Gastroesophageal sphincter (tissue), 4 donors: ENCODE results near the gene PPARA. TPM values are rescaled to one million over a fixed set of nuclear protein-coding genes. Genes with fewer than 3 reads are reported as not detected.

Experiments
- ATAC-seq: fragments of 150-250 bp; one replicate; pipeline ENCODE4 v1.9.1; 2016; ENCODE audit warnings: mild to moderate bottlenecking, moderate library complexity
- H3K27ac ChIP-seq, 4 donors: fragments of 200-600 bp; sonication (generic) in 3 of 4; 1 replicate in 3 of 4; 2 replicates in 1 of 4; pipeline ENCODE4 v1.5.1; 2016 to 2019
- H3K27me3 ChIP-seq: fragments of 200-600 bp; sonication (generic); one replicate; pipeline ENCODE4 v1.5.1; 2019
- H3K36me3 ChIP-seq, 2 donors: fragments of 200-600 bp; sonication (generic); one replicate each; pipeline ENCODE4 v1.5.1; 2019; ENCODE audit warnings: control low read depth in 1 of 2
- H3K4me1 ChIP-seq, 3 donors: fragments of 200-600 bp; sonication (generic); 1 replicate in 2 of 3; 2 replicates in 1 of 3; pipeline ENCODE4 v1.5.1; 2016 to 2019; ENCODE audit warnings: control low read depth in 2 of 3
- H3K4me3 ChIP-seq, 2 donors: fragments of 200-600 bp; sonication (generic); one replicate each; pipeline ENCODE4 v1.5.1; 2019; ENCODE audit warnings: mild to moderate bottlenecking in 1 of 2, moderate library complexity in 1 of 2
- H3K9me3 ChIP-seq, 3 donors: fragments of 200-600 bp; sonication (generic); one replicate each; pipeline ENCODE4 v1.5.1; 2017 to 2019; ENCODE audit warnings: control low read depth in 2 of 3
- EP300 ChIP-seq: sonication (generic); formaldehyde crosslinking; IDR thresholded peaks from one replicate; pipeline ENCODE4 v1.6.1; 2017; ENCODE audit warnings: antibody characterized with exemption, mild to moderate bottlenecking
- POLR2A ChIP-seq, 2 donors: fragments of 450-650 bp; IDR thresholded peaks; one replicate each; pipeline ENCODE4 v1.6.1; 2017; ENCODE audit warnings: antibody characterized with exemption in 2 of 2, mild to moderate bottlenecking in 2 of 2, moderate library complexity in 1 of 2
- POLR2AphosphoS5 ChIP-seq: sonication (generic); formaldehyde crosslinking; IDR thresholded peaks from one replicate; pipeline ENCODE4 v1.6.1; 2017; ENCODE audit warnings: antibody characterized with exemption
- WGBS, 2 donors: methylation state at CpG; one replicate each; pipeline ENCODE4 v1.1.5; 2018; ENCODE audit warnings: low coverage in 1 of 2; 5-methylcytosine and 5-hydroxymethylcytosine counted together
- total RNA-seq, 4 donors: library from RNA; depleted of rRNA; stranded (reverse); fragments of >200 nt; gene quantifications; one replicate each; pipeline ENCODE4 v1.1.0, GENCODE V29; 2016
- TF ChIP-seq, protein P1 (sequence below), 4 experiments: fragments of 200-600 bp in 2 of 4; fragments of 450-650 bp in 2 of 4; sonication (generic) in 1 of 4; IDR thresholded peaks; one replicate each; pipeline ENCODE4 v1.5.1; 2017 to 2019; ENCODE audit warnings: antibody characterized with exemption in 4 of 4, mild to moderate bottlenecking in 2 of 4, moderate library complexity in 2 of 4

Gene PPARA
- total RNA-seq, 4 donors from 2014 or later, result 19.5 to 28.5 (median 26.9) TPM

DNA sequence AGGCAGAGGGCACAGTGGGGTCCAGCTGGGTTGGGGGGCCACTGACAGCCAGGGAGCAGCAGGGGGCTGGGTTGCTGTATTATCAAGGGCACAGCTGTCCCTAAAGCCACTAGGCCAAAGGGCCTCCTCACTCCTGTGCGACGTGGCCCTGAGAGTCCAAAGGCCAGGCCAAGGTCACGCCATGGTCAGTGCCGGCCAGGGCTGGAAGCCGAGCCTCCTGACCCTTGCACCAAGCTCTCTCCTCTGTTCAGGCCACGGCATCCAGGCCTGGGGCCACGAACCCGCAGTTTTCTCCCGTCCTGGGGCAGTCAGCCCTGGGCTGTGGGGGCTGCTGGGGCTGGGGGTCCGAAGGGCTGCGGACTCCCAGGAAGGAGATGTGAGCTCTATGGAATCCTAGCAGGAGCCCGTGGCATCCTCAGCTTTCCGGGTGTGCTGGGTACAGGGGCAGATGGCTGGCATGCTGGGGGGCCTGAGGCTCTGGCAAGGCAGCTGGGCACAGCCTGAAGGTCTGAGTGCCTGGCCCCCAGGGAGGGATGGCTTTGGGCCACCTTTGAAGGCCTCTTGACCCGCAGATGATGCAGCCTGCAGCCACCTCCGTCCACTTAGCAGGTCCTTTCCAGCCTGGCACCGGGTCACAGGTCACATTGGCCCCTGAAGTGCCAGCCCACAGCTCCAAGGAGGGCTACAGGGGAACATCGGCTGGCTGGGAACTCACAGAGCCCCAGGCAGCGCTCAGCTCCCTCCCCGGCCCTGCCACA lies 17.3 kb upstream of the PPARA start:
- Histone ChIP-seq H3K4me1 (peaks cover 0 to 11% (median 4%) of the 10 kb centered on the region in 3 donors), H3K36me3 (no peaks in the 10 kb centered on the region), H3K9me3 (no peaks in the 10 kb centered on the region), H3K27ac (no peak overlapping the region), H3K4me3 (no peak overlapping the region), H3K27me3 (no peaks in the 10 kb centered on the region)
- WGBS, 2 donors, result 80 to 83% methylated on average over 1 of the region's 19 CpGs
- no peak for ATAC-seq
- TF ChIP-seq, protein P1, sequence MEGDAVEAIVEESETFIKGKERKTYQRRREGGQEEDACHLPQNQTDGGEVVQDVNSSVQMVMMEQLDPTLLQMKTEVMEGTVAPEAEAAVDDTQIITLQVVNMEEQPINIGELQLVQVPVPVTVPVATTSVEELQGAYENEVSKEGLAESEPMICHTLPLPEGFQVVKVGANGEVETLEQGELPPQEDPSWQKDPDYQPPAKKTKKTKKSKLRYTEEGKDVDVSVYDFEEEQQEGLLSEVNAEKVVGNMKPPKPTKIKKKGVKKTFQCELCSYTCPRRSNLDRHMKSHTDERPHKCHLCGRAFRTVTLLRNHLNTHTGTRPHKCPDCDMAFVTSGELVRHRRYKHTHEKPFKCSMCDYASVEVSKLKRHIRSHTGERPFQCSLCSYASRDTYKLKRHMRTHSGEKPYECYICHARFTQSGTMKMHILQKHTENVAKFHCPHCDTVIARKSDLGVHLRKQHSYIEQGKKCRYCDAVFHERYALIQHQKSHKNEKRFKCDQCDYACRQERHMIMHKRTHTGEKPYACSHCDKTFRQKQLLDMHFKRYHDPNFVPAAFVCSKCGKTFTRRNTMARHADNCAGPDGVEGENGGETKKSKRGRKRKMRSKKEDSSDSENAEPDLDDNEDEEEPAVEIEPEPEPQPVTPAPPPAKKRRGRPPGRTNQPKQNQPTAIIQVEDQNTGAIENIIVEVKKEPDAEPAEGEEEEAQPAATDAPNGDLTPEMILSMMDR (IDR thresholded peaks at IDR 0.05), result no peak
- no peak for TF ChIP-seq POLR2AphosphoS5
- no peak for TF ChIP-seq POLR2A (IDR thresholded peaks at IDR 0.05)
- TF ChIP-seq EP300, result no peak

DNA sequence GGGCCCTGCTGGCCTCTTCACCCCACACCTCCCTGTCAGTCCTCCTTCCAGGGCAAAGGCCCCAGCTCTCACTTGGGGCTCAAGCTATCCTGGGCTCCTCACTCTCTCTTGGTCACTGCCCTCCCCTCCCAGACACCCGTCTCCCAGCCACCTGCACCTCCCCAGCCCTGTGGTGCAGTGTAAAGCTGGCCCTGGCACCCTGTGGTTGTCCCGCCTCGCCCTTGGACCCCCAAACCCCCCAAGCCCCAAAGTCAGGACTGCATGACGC lies 16.8 kb upstream of the PPARA start:
- WGBS, 2 donors, result no CpG with 5 or more reads among the region's 4 CpGs
- Histone ChIP-seq H3K4me3 (no peak overlapping the region), H3K9me3 (no peaks in the 10 kb centered on the region), H3K36me3 (no peaks in the 10 kb centered on the region), H3K27ac (no peak overlapping the region), H3K4me1 (peaks cover 0 to 11% (median 4%) of the 10 kb centered on the region in 3 donors), H3K27me3 (no peaks in the 10 kb centered on the region)
- ATAC-seq, result no peak
- TF ChIP-seq POLR2AphosphoS5 (no peak), POLR2A (IDR thresholded peaks at IDR 0.05) (no peak), EP300 (no peak)
- TF ChIP-seq, protein P1 (IDR thresholded peaks at IDR 0.05), result no peak

DNA sequence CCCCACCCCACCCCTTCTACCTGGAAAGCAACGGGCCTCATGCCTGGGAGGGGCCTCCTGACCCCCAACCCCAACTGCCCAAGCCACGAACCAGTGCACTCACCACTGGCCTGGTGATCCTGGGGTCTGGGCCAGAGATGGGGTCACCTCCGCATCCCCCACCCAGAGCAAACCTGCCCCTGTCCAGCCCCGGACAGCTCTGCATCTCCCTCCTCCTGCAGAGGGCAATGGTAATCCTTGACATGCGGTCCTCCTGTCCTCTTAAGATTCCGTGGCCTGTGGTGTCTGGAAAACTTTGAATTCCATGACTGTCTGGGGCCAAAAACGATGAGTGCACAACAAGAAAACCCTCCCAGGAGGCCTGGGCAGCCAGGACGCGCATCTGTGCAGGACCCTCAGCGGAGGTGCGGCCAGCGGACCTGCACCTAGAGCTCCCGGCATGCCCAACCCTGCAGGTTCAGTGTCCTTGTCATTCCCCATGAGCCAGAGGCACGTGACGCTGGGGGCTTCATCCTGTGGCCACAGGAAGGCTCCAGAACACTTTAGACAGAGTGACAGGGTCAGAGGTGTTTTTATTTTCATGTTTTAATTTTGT lies 16.1 kb upstream of the PPARA start:
- no peaks in the 10 kb centered on the region for H3K9me3 ChIP-seq
- WGBS, 2 donors, result 65% methylated on average over 7 of the region's 15 CpGs; no CpG with 5 or more reads in 1 of the 2 donors
- no peaks in the 10 kb centered on the region for H3K27me3 ChIP-seq
- H3K27ac ChIP-seq, result no peak overlapping the region
- TF ChIP-seq, protein P1 (IDR thresholded peaks at IDR 0.05), result no peak
- TF ChIP-seq POLR2A (IDR thresholded peaks at IDR 0.05) (no peak), POLR2AphosphoS5 (no peak), EP300 (no peak)
- peaks cover 0 to 13% (median 0%) of the 10 kb centered on the region in 3 donors for H3K4me1 ChIP-seq
- H3K4me3 ChIP-seq, result no peak overlapping the region
- no peak for ATAC-seq
- H3K36me3 ChIP-seq, result no peaks in the 10 kb centered on the region

DNA sequence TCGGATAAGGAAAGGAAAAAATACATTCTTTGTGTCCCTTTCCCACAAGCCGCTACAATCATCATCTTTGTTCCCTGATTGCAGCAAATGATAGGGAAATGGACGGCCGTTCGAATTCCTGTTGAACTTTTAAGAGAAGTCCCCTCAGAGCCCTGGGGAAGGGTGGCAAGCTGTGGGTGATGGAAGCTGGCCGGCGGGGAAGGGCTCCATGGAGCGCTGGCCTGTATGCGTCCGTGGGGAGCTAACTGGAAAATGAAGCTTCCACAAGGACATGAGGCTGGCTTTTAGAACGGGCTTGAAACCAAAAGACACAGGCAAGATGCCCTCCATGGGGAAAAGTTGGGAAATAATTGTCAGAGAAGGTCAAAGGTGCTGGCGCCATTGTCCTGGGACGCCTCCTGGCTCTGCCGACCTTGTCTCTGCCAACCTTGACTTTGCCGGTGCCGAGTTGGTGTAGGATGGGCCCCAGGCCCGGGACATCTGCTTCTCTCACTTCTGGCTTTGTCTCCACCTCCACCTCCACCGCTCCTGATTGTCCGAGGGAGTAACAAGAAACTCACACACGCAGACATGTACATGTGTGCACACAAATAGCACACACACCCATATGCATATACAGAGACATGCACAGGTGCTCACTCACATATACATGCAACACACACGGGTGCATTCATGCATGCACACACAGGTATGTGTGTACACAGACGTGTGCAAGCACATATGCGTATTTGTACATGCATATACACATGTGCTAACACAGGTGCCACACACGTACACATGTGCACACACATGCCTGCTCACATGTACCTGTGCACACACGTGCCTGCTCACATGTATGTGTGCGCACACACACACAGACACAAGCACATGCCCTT lies 14.5 kb upstream of the PPARA start:
- no peak for ATAC-seq
- no peak for TF ChIP-seq POLR2AphosphoS5
- no peak for TF ChIP-seq EP300
- TF ChIP-seq, protein P1 (IDR thresholded peaks at IDR 0.05), result no peak
- TF ChIP-seq POLR2A (IDR thresholded peaks at IDR 0.05), result no peak
- H3K36me3 ChIP-seq, result no peaks in the 10 kb centered on the region

More for the DNA sequence above, 14.5 kb upstream of the PPARA start:
- 82 to 90% methylated on average over 5 to 15 of the region's 26 CpGs for WGBS, 2 donors
- no peaks in the 10 kb centered on the region for H3K27me3 ChIP-seq
- no peak overlapping the region for H3K27ac ChIP-seq
- H3K4me1 ChIP-seq, result peaks cover 0 to 15% (median 0%) of the 10 kb centered on the region in 3 donors
- H3K9me3 ChIP-seq, result no peaks in the 10 kb centered on the region
- no peak overlapping the region for H3K4me3 ChIP-seq
